GM12878 (cell line): ENCODE data around the gene ANO10. TPM values are rescaled to one million over a fixed set of nuclear protein-coding genes. Genes with fewer than 3 reads are reported as not detected.

Experiments
- ATAC-seq: fragments of 200-7000 bp; cut with Tn5 transposase; 3 replicates; pipeline ENCODE4 v1.9.1; 2020; ENCODE audit warnings: mild to moderate bottlenecking, moderate library complexity
- BruUV-seq: library from RNA; stranded (reverse); fragments of 400-500 nt; replicated peaks from 2 replicates; lab custom pipeline; 2021; lab: Mats Ljungman, UMichigan
- CTCF ChIA-PET: fragments of 300-600 bp; sonication (Branson Sonifier 250); formaldehyde crosslinking; extraction: SDS; loops from one replicate; lab custom pipeline; 2021; ENCODE audit warnings: inconsistent platforms; lab: Yijun Ruan, JAX
- POLR2A ChIA-PET: fragments of 350-600 bp; formaldehyde crosslinking; extraction: SDS; loops from one replicate; lab custom pipeline; 2021; ENCODE audit warnings: inconsistent platforms; lab: Charles Lee
- RAD21 ChIA-PET: fragments of 300-600 bp; sonication (Branson Sonifier 250); formaldehyde crosslinking; loops from one replicate; lab custom pipeline; 2023; ENCODE audit warnings: antibody characterized with exemption; ENCODE audit not compliant: unreplicated experiment; lab: Charles Lee
- SMC1A ChIA-PET: fragments of 300-600 bp; sonication (Branson Sonifier 250); formaldehyde crosslinking; loops from one replicate; lab custom pipeline; 2023; ENCODE audit not compliant: unreplicated experiment, uncharacterized antibody; lab: Charles Lee
- DNase-seq: peaks from one replicate; pipeline ENCODE4 v3.0.0-alpha.2; 2011; ENCODE audit warnings: low read depth, low spot score
- FAIRE-seq: peaks from 3 replicates; lab custom pipeline; 2011; peaks lifted over from hg19 to GRCh38; lab: Jason Lieb, UNC
- H2AFZ ChIP-seq: 2 replicates; pipeline ENCODE4 v1.6.0; 2011; ENCODE audit warnings: low read depth, low read length, control low read depth; ENCODE audit not compliant: control insufficient read depth
- H3K27ac ChIP-seq: 2 replicates; pipeline ENCODE4 v1.5.1; 2011; ENCODE audit warnings: control low read depth; ENCODE audit not compliant: control insufficient read depth, insufficient read depth
- H3K27me3 ChIP-seq, 2 experiments: replicated peaks in 1 of 2; 2 replicates each; pipeline versions ENCODE4 v1.6.0 to v1.6.1; 2011; ENCODE audit warnings: low read length in 1 of 2; ENCODE audit not compliant: control insufficient read depth in 2 of 2, insufficient read depth in 2 of 2
- H3K36me3 ChIP-seq, 2 experiments: 2 replicates each; pipeline ENCODE4 v1.5.1; 2011; ENCODE audit warnings: low read length in 1 of 2; ENCODE audit not compliant: control insufficient read depth in 2 of 2, insufficient read depth in 2 of 2
- H3K4me1 ChIP-seq: 2 replicates; pipeline ENCODE4 v1.6.1; 2011; ENCODE audit warnings: mild to moderate bottlenecking, low read length, moderate library complexity, mixed read lengths; ENCODE audit not compliant: control insufficient read depth, insufficient read depth
- H3K4me2 ChIP-seq: 2 replicates; pipeline ENCODE4 v1.6.0; 2011; ENCODE audit warnings: control low read depth; ENCODE audit not compliant: control insufficient read depth, insufficient read depth
- H3K4me3 ChIP-seq: fragments of 200-600 bp; sonication (generic); 2 replicates; pipeline ENCODE4 v1.5.1; 2016
- H3K79me2 ChIP-seq: 2 replicates; pipeline ENCODE4 v1.6.0; 2011; ENCODE audit warnings: low read length; ENCODE audit not compliant: control insufficient read depth, insufficient read depth
- H3K9ac ChIP-seq: 2 replicates; pipeline ENCODE4 v1.8.0; 2011; ENCODE audit warnings: low read length, control low read depth, mixed read lengths; ENCODE audit not compliant: control insufficient read depth, insufficient read depth
- H3K9me3 ChIP-seq: replicated peaks from 3 replicates; pipeline ENCODE4 v1.5.1; 2011; ENCODE audit warnings: mild to moderate bottlenecking, low read length; ENCODE audit not compliant: control insufficient read depth, insufficient read depth
- H4K20me1 ChIP-seq: 2 replicates; pipeline ENCODE4 v1.6.0; 2011; ENCODE audit not compliant: control insufficient read depth, insufficient read depth
- CBX3 ChIP-seq: fragments of 200-600 bp; sonication (generic); IDR thresholded peaks from 2 replicates; pipeline ENCODE4 v1.6.1; 2016; ENCODE audit warnings: low read depth, borderline replicate concordance
- CEBPB ChIP-seq, 2 experiments: fragments of 150-350 bp in 1 of 2; IDR thresholded peaks; 2 replicates each; pipeline ENCODE4 v1.6.1; 2012 to 2014; ENCODE audit warnings: low read depth in 2 of 2, low read length in 2 of 2, borderline replicate concordance in 1 of 2, inconsistent platforms in 1 of 2
- IRF5 ChIP-seq: fragments of 450-650 bp; IDR thresholded peaks from 2 replicates; pipeline ENCODE4 v1.6.1; 2017; ENCODE audit warnings: borderline replicate concordance
- KLF5 ChIP-seq: fragments of 450-650 bp; IDR thresholded peaks from 2 replicates; pipeline ENCODE4 v1.6.1; 2014; ENCODE audit warnings: mild to moderate bottlenecking; ENCODE audit not compliant: partially characterized antibody
- MYC ChIP-seq: IDR thresholded peaks from 2 replicates; pipeline ENCODE4 v1.6.1; 2011; ENCODE audit warnings: mild to moderate bottlenecking, low read length, moderate library complexity, inconsistent platforms; ENCODE audit not compliant: insufficient read depth, insufficient replicate concordance, insufficient read length, severe bottlenecking
- NRF1 ChIP-seq: conservative IDR thresholded peaks from 2 replicates; pipeline ENCODE4 v1.6.1; 2011; ENCODE audit warnings: mild to moderate bottlenecking, low read depth, low read length, improper control_type of control experiment
- RAD51 ChIP-seq: fragments of 450-650 bp; IDR thresholded peaks from 2 replicates; pipeline ENCODE4 v1.6.1; 2016; ENCODE audit warnings: moderate library complexity, mild to moderate bottlenecking, inconsistent platforms
- SIN3A ChIP-seq: IDR thresholded peaks from 2 replicates; pipeline ENCODE4 v1.6.1; 2012; ENCODE audit warnings: low read depth, low read length, improper control_type of control experiment
- SMARCA5 ChIP-seq: fragments of 450-650 bp; IDR thresholded peaks from 2 replicates; pipeline ENCODE4 v1.6.1; 2017; ENCODE audit warnings: mild to moderate bottlenecking
- ZBTB4 ChIP-seq: fragments of 450-650 bp; formaldehyde crosslinking; IDR thresholded peaks from 2 replicates; pipeline ENCODE4 v1.4.0; 2022; ENCODE audit warnings: mild to moderate bottlenecking, moderate library complexity
- ZZZ3 ChIP-seq: IDR thresholded peaks from 2 replicates; pipeline ENCODE4 v1.6.1; 2011; ENCODE audit warnings: low read depth; ENCODE audit not compliant: control insufficient read depth, insufficient read length
- WGBS: methylation state at CpG from one replicate; pipeline ENCODE4 v1.1.6; 2016; ENCODE audit warnings: low lambda C conversion rate; ENCODE audit not compliant: insufficient replicate concordance, insufficient coverage; ENCODE audit errors: missing lambda C conversion rate; 5-methylcytosine and 5-hydroxymethylcytosine counted together
- in situ Hi-C: fragments of 300-500 bp; cut with MboI; formaldehyde crosslinking; loops from 9 replicates; pipeline ENCODE4 v1.14.3; 2018; ENCODE audit warnings: mixed read lengths
- intact Hi-C: fragments of 100-400 bp; cut with micrococcal nuclease; formaldehyde crosslinking; loops from one replicate; pipeline ENCODE4 v1.14.2; 2022; ENCODE audit not compliant: unreplicated experiment
- polyA plus RNA-seq, 11 experiments: library from polyadenylated mRNA; depleted of rRNA in 4 of 11; unstranded in 6 of 11; stranded (reverse) in 5 of 11; fragments of >200 nt; fragmentation: Nextera tagmentation in 4 of 11; fragmentation: Illumina TruSeq in 1 of 11; extraction: Ambion mirVana in 4 of 11; extraction: Trizol in 1 of 11; gene quantifications; 1 replicate in 1 of 11; 2 replicates in 10 of 11; pipeline versions ENCODE4 v1.2.1 to v1.2.3, GENCODE V29; 2011 to 2016; ENCODE audit warnings: inconsistent platforms in 2 of 11, missing spikeins in 2 of 11, low read depth in 1 of 11
- total RNA-seq, 4 experiments: library from RNA; depleted of rRNA in 3 of 4; stranded (reverse); fragments of >200 nt in 3 of 4; fragmentation: Illumina TruSeq in 1 of 4; extraction: Trizol in 1 of 4; gene quantifications; 2 replicates each; pipeline versions ENCODE4 v1.2.1 to v1.2.3, GENCODE V29; 2013 to 2021
- TF ChIP-seq, protein P1 (sequence below): IDR thresholded peaks from 2 replicates; pipeline ENCODE4 v1.6.1; 2012; ENCODE audit warnings: improper control_type of control experiment, low read depth, low read length; ENCODE audit not compliant: insufficient replicate concordance
- TF ChIP-seq, protein P2 (sequence below): fragments of 450-650 bp; IDR thresholded peaks from 2 replicates; pipeline ENCODE4 v1.6.1; 2016; ENCODE audit warnings: mild to moderate bottlenecking

The ANO10 gene
- total and polyA plus RNA-seq, 10 of the 15 experiments (the other 5 are each of a cell fraction or from before 2014, with no cell fraction given), result 0.29 to 21.9 (median 1.6) TPM

- H3K27ac ChIP-seq, result no peak overlapping the region
- ATAC-seq, result no peak
- ChIA-PET POLR2A (no interaction called here), CTCF (no interaction called here), RAD21 (no interaction called here), SMC1A (interaction anchor here (1.2 kb wide), 1 partner anchor 18 kb away, joined by 3 read pairs; no protein-coding TSS in a partner anchor)
- intact Hi-C loops, result no loop called here
- no peak for FAIRE-seq
- no peak overlapping the region for H3K4me3 ChIP-seq
- H3K4me1 ChIP-seq, result no peaks in the 10 kb centered on the region
- no peaks in the 10 kb centered on the region for H3K9me3 ChIP-seq
- no peak overlapping the region for H3K4me2 ChIP-seq
- H3K27me3 ChIP-seq, result no peaks in the 10 kb centered on the region
- no peaks in the 10 kb centered on the region for H3K79me2 ChIP-seq
- 56% methylated on average over 4 of the region's 4 CpGs for WGBS
- in situ Hi-C loops, result no loop called here
- no peak for DNase-seq
- no peak overlapping the region for H3K9ac ChIP-seq
- no peak overlapping the region for H2AFZ ChIP-seq
- H3K36me3 ChIP-seq, result no peaks in the 10 kb centered on the region; a peak in 2 of 4 replicates
- BruUV-seq, result no TSS peak
- H4K20me1 ChIP-seq, result 0 out of 2 replicates have a peak, but pooled peaks cover 2% of the 10 kb centered on the region
- TF ChIP-seq SMARCA5, result no peak
- TF ChIP-seq, protein P1, sequence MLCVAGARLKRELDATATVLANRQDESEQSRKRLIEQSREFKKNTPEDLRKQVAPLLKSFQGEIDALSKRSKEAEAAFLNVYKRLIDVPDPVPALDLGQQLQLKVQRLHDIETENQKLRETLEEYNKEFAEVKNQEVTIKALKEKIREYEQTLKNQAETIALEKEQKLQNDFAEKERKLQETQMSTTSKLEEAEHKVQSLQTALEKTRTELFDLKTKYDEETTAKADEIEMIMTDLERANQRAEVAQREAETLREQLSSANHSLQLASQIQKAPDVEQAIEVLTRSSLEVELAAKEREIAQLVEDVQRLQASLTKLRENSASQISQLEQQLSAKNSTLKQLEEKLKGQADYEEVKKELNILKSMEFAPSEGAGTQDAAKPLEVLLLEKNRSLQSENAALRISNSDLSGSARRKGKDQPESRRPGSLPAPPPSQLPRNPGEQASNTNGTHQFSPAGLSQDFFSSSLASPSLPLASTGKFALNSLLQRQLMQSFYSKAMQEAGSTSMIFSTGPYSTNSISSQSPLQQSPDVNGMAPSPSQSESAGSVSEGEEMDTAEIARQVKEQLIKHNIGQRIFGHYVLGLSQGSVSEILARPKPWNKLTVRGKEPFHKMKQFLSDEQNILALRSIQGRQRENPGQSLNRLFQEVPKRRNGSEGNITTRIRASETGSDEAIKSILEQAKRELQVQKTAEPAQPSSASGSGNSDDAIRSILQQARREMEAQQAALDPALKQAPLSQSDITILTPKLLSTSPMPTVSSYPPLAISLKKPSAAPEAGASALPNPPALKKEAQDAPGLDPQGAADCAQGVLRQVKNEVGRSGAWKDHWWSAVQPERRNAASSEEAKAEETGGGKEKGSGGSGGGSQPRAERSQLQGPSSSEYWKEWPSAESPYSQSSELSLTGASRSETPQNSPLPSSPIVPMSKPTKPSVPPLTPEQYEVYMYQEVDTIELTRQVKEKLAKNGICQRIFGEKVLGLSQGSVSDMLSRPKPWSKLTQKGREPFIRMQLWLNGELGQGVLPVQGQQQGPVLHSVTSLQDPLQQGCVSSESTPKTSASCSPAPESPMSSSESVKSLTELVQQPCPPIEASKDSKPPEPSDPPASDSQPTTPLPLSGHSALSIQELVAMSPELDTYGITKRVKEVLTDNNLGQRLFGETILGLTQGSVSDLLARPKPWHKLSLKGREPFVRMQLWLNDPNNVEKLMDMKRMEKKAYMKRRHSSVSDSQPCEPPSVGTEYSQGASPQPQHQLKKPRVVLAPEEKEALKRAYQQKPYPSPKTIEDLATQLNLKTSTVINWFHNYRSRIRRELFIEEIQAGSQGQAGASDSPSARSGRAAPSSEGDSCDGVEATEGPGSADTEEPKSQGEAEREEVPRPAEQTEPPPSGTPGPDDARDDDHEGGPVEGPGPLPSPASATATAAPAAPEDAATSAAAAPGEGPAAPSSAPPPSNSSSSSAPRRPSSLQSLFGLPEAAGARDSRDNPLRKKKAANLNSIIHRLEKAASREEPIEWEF, result no peak
- no peak for TF ChIP-seq RAD51
- TF ChIP-seq CBX3, result no peak
- TF ChIP-seq, protein P2, sequence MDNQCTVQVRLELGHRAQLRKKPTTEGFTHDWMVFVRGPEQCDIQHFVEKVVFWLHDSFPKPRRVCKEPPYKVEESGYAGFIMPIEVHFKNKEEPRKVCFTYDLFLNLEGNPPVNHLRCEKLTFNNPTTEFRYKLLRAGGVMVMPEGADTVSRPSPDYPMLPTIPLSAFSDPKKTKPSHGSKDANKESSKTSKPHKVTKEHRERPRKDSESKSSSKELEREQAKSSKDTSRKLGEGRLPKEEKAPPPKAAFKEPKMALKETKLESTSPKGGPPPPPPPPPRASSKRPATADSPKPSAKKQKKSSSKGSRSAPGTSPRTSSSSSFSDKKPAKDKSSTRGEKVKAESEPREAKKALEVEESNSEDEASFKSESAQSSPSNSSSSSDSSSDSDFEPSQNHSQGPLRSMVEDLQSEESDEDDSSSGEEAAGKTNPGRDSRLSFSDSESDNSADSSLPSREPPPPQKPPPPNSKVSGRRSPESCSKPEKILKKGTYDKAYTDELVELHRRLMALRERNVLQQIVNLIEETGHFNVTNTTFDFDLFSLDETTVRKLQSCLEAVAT, result no peak
- TF ChIP-seq ZBTB4 (CRISPR knock-in tag), result no peak
- no peak for TF ChIP-seq IRF5
- TF ChIP-seq CEBPB (IDR thresholded peaks at IDR 0.05; ENCODE audit: borderline replicate concordance in 1 of 2, low read depth in 2 of 2, low read length in 2 of 2), result no peak
- TF ChIP-seq SIN3A, result no peak
- no peak for TF ChIP-seq MYC
- TF ChIP-seq NRF1, result no peak
- TF ChIP-seq ZZZ3, result no peak
- no peak for TF ChIP-seq KLF5
Measured at GRCh38 chr3:43362183-43362582, 259.6 kb downstream of the ANO10 start.
